Suprapubic skin (tissue), 4 donors: ENCODE measurements around the gene CD4. TPM values are rescaled to one million over a fixed set of nuclear protein-coding genes. Genes with fewer than 3 reads are reported as not detected.

Experiments used
- DNase-seq, 2 donors: peaks; one replicate each; pipeline ENCODE4 v3.0.0-alpha.2; 2019; ENCODE audit warnings: low spot score in 2 of 2
- H3K27ac ChIP-seq: fragments of 200-600 bp; sonication (generic); one replicate; pipeline ENCODE4 v1.5.1; 2019
- H3K27me3 ChIP-seq: fragments of 200-600 bp; sonication (generic); one replicate; pipeline ENCODE4 v1.5.1; 2019
- H3K36me3 ChIP-seq: fragments of 200-600 bp; sonication (generic); one replicate; pipeline ENCODE4 v1.5.1; 2019
- H3K4me1 ChIP-seq: fragments of 200-600 bp; sonication (generic); one replicate; pipeline ENCODE4 v1.5.1; 2019
- H3K4me3 ChIP-seq: fragments of 200-600 bp; sonication (generic); one replicate; pipeline ENCODE4 v1.5.1; 2019; ENCODE audit warnings: mild to moderate bottlenecking
- H3K9me3 ChIP-seq: fragments of 200-600 bp; sonication (generic); one replicate; pipeline ENCODE4 v1.5.1; 2019
- CTCF ChIP-seq, 2 donors: fragments of 200-600 bp in 1 of 2; fragments of 450-650 bp in 1 of 2; sonication (generic) in 1 of 2; IDR thresholded peaks; one replicate each; pipeline ENCODE4 v1.5.1; 2016 to 2019; ENCODE audit warnings: antibody characterized with exemption in 2 of 2, mild to moderate bottlenecking in 1 of 2, moderate library complexity in 1 of 2
- EP300 ChIP-seq: sonication (generic); formaldehyde crosslinking; IDR thresholded peaks from one replicate; pipeline ENCODE4 v1.6.1; 2017; ENCODE audit warnings: antibody characterized with exemption
- POLR2A ChIP-seq, 2 donors: fragments of 450-650 bp; IDR thresholded peaks; one replicate each; pipeline ENCODE4 v1.6.1; 2017; ENCODE audit warnings: antibody characterized with exemption in 2 of 2, mild to moderate bottlenecking in 2 of 2, moderate library complexity in 2 of 2
- POLR2AphosphoS5 ChIP-seq, 3 donors: sonication (generic); formaldehyde crosslinking; IDR thresholded peaks; one replicate each; pipeline ENCODE4 v1.6.1; 2017; ENCODE audit warnings: antibody characterized with exemption in 3 of 3
- WGBS: methylation state at CpG from one replicate; pipeline ENCODE4 v1.1.5; 2018; 5-methylcytosine and 5-hydroxymethylcytosine counted together
- total RNA-seq, 4 donors: library from RNA; depleted of rRNA; stranded (reverse); fragments of >200 nt; gene quantifications; one replicate each; pipeline ENCODE4 v1.1.0, GENCODE V29; 2016

CD4 gene
- total RNA-seq, 4 donors from 2014 or later = 2.5 to 5.4 (median 3.9) TPM

GRCh38 chr12:6778217-6778573, 11.1 kb upstream of the CD4 start:
- no peak for TF ChIP-seq CTCF (IDR thresholded peaks at IDR 0.05)
- Histone ChIP-seq H3K36me3 (no peaks in the 10 kb centered on the region), H3K9me3 (no peaks in the 10 kb centered on the region), H3K27ac (peak overlapping the region; percentile 78), H3K4me3 (peak overlapping the region; percentile 47), H3K27me3 (no peaks in the 10 kb centered on the region), H3K4me1 (peaks cover 28% of the 10 kb centered on the region)
- DNase-seq = no peak
- WGBS = 11% methylated on average over 14 of the region's 14 CpGs

GRCh38 chr12:6778574-6779550, 10.5 kb upstream of the CD4 start:
- H3K27ac ChIP-seq = peak overlapping the region; percentile 78
- H3K4me3 ChIP-seq = peak overlapping the region; percentile 47
- H3K4me1 ChIP-seq = peaks cover 21% of the 10 kb centered on the region
- no peaks in the 10 kb centered on the region for H3K36me3 ChIP-seq
- TF ChIP-seq EP300 (no peak), POLR2A (IDR thresholded peaks at IDR 0.05) (no peak), POLR2AphosphoS5 (IDR thresholded peaks at IDR 0.05) (peak in 1 of 3 donors; percentile 19), CTCF (IDR thresholded peaks at IDR 0.05) (peak; percentile 92 to 97)
- no peaks in the 10 kb centered on the region for H3K27me3 ChIP-seq
- peak; percentile 97 for DNase-seq
- 4% methylated on average over 35 of the region's 35 CpGs for WGBS
- H3K9me3 ChIP-seq = no peaks in the 10 kb centered on the region

GRCh38 chr12:6779708-6780432, 9.5 kb upstream of the CD4 start:
- Histone ChIP-seq H3K27me3 (no peaks in the 10 kb centered on the region), H3K27ac (no peak overlapping the region), H3K4me1 (peaks cover 19% of the 10 kb centered on the region), H3K36me3 (no peaks in the 10 kb centered on the region), H3K9me3 (no peaks in the 10 kb centered on the region), H3K4me3 (no peak overlapping the region)
- TF ChIP-seq CTCF (IDR thresholded peaks at IDR 0.05) (no peak), POLR2A (IDR thresholded peaks at IDR 0.05) (no peak), POLR2AphosphoS5 (IDR thresholded peaks at IDR 0.05) (no peak), EP300 (no peak)
- no peak for DNase-seq
- 81% methylated on average over 6 of the region's 6 CpGs for WGBS

- Histone ChIP-seq H3K36me3 (no peaks in the 10 kb centered on the region), H3K4me1 (peaks cover 19% of the 10 kb centered on the region), H3K9me3 (no peaks in the 10 kb centered on the region), H3K27ac (no peak overlapping the region), H3K4me3 (no peak overlapping the region), H3K27me3 (no peaks in the 10 kb centered on the region)
- no peak for TF ChIP-seq EP300
- TF ChIP-seq CTCF (IDR thresholded peaks at IDR 0.05) = no peak
- TF ChIP-seq POLR2A (IDR thresholded peaks at IDR 0.05) = no peak
- TF ChIP-seq POLR2AphosphoS5 (IDR thresholded peaks at IDR 0.05) = no peak
- DNase-seq = no peak
- 86% methylated on average over 6 of the region's 6 CpGs for WGBS
Measured at GRCh38 chr12:6780573-6780972, 8.8 kb upstream of the CD4 start.

GRCh38 chr12:6782119-6782518, 7.2 kb upstream of the CD4 start:
- H3K36me3 ChIP-seq = no peaks in the 10 kb centered on the region
- no peak for DNase-seq
- WGBS = 73% methylated on average over 4 of the region's 6 CpGs
- H3K4me3 ChIP-seq = no peak overlapping the region
- H3K27me3 ChIP-seq = no peaks in the 10 kb centered on the region
- H3K4me1 ChIP-seq = peaks cover 19% of the 10 kb centered on the region
- no peak overlapping the region for H3K27ac ChIP-seq
- no peaks in the 10 kb centered on the region for H3K9me3 ChIP-seq
- TF ChIP-seq POLR2A (IDR thresholded peaks at IDR 0.05) = no peak
- TF ChIP-seq EP300 = no peak
- TF ChIP-seq POLR2AphosphoS5 (IDR thresholded peaks at IDR 0.05) = no peak
- TF ChIP-seq CTCF (IDR thresholded peaks at IDR 0.05) = no peak
